ENCODE measurements around the gene NEDD8. TPM values are rescaled to one million over a fixed set of nuclear protein-coding genes. Genes with fewer than 3 reads are reported as not detected.

NEDD8 gene
- total and polyA plus RNA-seq, 10 donors, result 98.6 to 237 (median 127) TPM

- H3K9me3 ChIP-seq, result no peaks in the 10 kb centered on the region
- H3K36me3 ChIP-seq, result peaks cover 0 to 89% (median 3%) of the 10 kb centered on the region in 6 donors
- no peak for TF ChIP-seq POLR2A (IDR thresholded peaks at IDR 0.05)
- TF ChIP-seq POLR2AphosphoS5 (IDR thresholded peaks at IDR 0.05), result no peak
- no peak for TF ChIP-seq CTCF (IDR thresholded peaks at IDR 0.05 in 8 of 11, conservative IDR thresholded peaks at IDR 0.05 in 3 of 11)
- 73 to 85% (median 82%) methylated on average over 8 to 16 of the region's 16 CpGs for WGBS, 5 donors
- H3K27ac ChIP-seq, result no peak overlapping the region
- no peaks in the 10 kb centered on the region for H3K27me3 ChIP-seq (replicated peaks in 1 of 7)
- intact Hi-C loops (cut with DNase I; ENCODE audit: low total_unique reads), result no loop called here
- DNase-seq, result peak; percentile 43
- H3K4me3 ChIP-seq, result no peak overlapping the region
- no peaks in the 10 kb centered on the region for H3K4me1 ChIP-seq
Measured at GRCh38 chr14:24260026-24260779, 28.0 kb upstream of the NEDD8 start.

- intact Hi-C loops (cut with DNase I; ENCODE audit: low total_unique reads), result no loop called here
- peaks cover 0 to 89% (median 2%) of the 10 kb centered on the region in 6 donors for H3K36me3 ChIP-seq
- no peak for TF ChIP-seq POLR2A (IDR thresholded peaks at IDR 0.05)
- TF ChIP-seq POLR2AphosphoS5 (IDR thresholded peaks at IDR 0.05), result no peak
- no peak for TF ChIP-seq CTCF (IDR thresholded peaks at IDR 0.05 in 8 of 11, conservative IDR thresholded peaks at IDR 0.05 in 3 of 11)
- 86 to 95% (median 88%) methylated on average over 14 to 16 of the region's 16 CpGs for WGBS, 5 donors
- DNase-seq, result peak; percentile 50
- no peaks in the 10 kb centered on the region for H3K27me3 ChIP-seq (replicated peaks in 1 of 7)
- no peaks in the 10 kb centered on the region for H3K9me3 ChIP-seq
- no peak overlapping the region for H3K27ac ChIP-seq
- no peaks in the 10 kb centered on the region for H3K4me1 ChIP-seq
- H3K4me3 ChIP-seq, result no peak overlapping the region
Measured at GRCh38 chr14:24259282-24260025, 27.3 kb upstream of the NEDD8 start.

- no peaks in the 10 kb centered on the region for H3K27me3 ChIP-seq (replicated peaks in 1 of 7)
- WGBS, 5 donors, result 89 to 96% (median 94%) methylated on average over 18 of the region's 18 CpGs
- no peaks in the 10 kb centered on the region for H3K9me3 ChIP-seq
- peak; percentile 50 for DNase-seq
- H3K36me3 ChIP-seq, result peaks cover 0 to 89% (median 4%) of the 10 kb centered on the region in 6 donors
- intact Hi-C loops (cut with DNase I; ENCODE audit: low total_unique reads), result no loop called here
- TF ChIP-seq CTCF (IDR thresholded peaks at IDR 0.05 in 8 of 11, conservative IDR thresholded peaks at IDR 0.05 in 3 of 11), result no peak
- TF ChIP-seq POLR2AphosphoS5 (IDR thresholded peaks at IDR 0.05), result no peak
- TF ChIP-seq POLR2A (IDR thresholded peaks at IDR 0.05), result no peak
- no peak overlapping the region for H3K27ac ChIP-seq
- no peak overlapping the region for H3K4me3 ChIP-seq
- no peaks in the 10 kb centered on the region for H3K4me1 ChIP-seq
Measured at GRCh38 chr14:24258548-24259265, 26.5 kb upstream of the NEDD8 start.

Data from spleen (tissue), 11 donors.